ENCODE results near the gene BBS2.

DNA sequence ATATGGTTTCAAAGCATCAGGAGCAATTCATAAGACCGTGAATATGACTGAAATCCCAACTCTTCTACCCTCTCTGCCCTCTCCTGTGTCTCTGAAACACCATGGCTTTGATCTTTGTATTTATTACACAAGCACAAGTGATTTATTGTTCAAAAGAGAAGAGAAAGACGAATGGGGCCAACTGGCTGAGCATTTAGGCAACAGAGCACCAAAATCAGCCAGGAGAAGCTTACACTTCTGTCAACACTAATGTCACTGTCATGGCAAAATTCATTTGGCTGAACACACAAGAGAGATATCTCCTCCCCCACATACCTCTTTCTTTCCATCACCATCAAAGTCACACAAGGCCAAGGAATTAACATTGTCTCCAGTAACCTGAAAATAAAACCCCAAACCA is 9.3 kb downstream of the BBS2 start:
- TF ChIP-seq TARDBP (IDR thresholded peaks at IDR 0.05) = no peak
- TF ChIP-seq FOXK2 (IDR thresholded peaks at IDR 0.05) = no peak
- no peak for TF ChIP-seq SP1 (IDR thresholded peaks at IDR 0.05)

Data from HEK293T (cell line).